Urinary bladder (tissue), 4 donors: ENCODE measurements around the gene RAD9A. TPM values are rescaled to one million over a fixed set of nuclear protein-coding genes. Genes with fewer than 3 reads are reported as not detected.
A peak's percentile ranks its signal among the peaks of the same experiment; 100 is the strongest.

Source experiments
- DNase-seq: peaks from one replicate; pipeline ENCODE4 v3.0.0-alpha.2; 2015; ENCODE audit errors: extremely low spot score
- H3K27ac ChIP-seq: one replicate; pipeline ENCODE4 v1.5.1; 2013; ENCODE audit warnings: low read depth, mild to moderate bottlenecking, moderate library complexity
- H3K36me3 ChIP-seq: one replicate; pipeline ENCODE4 v1.6.1; 2013; ENCODE audit warnings: mild to moderate bottlenecking, moderate library complexity; ENCODE audit not compliant: insufficient read depth
- H3K4me1 ChIP-seq: one replicate; pipeline ENCODE4 v1.6.1; 2013; ENCODE audit warnings: mild to moderate bottlenecking, moderate library complexity; ENCODE audit not compliant: insufficient read depth
- H3K4me3 ChIP-seq: one replicate; pipeline ENCODE4 v1.5.1; 2013; ENCODE audit warnings: low read depth, low read length
- WGBS: extraction: QIAGEN DNeasy Blood & Tissue Kit; methylation state at CpG from one replicate; pipeline ENCODE4 v1.1.7; 2013; 5-methylcytosine and 5-hydroxymethylcytosine counted together
- polyA plus RNA-seq: library from polyadenylated mRNA; stranded (reverse); fragments of 200-250 nt; gene quantifications from one replicate; pipeline ENCODE4 v1.2.3, GENCODE V29; 2013
- total RNA-seq: library from RNA; depleted of rRNA; stranded (reverse); fragments of >200 nt; gene quantifications from one replicate; pipeline ENCODE4 v1.2.3, GENCODE V29; 2014
- donor health status: healthy with polysubstance abuse.
- donor health status: healthy.

The RAD9A gene
- total RNA-seq: 7.5 TPM
- 16.9 TPM for polyA plus RNA-seq

DNA sequence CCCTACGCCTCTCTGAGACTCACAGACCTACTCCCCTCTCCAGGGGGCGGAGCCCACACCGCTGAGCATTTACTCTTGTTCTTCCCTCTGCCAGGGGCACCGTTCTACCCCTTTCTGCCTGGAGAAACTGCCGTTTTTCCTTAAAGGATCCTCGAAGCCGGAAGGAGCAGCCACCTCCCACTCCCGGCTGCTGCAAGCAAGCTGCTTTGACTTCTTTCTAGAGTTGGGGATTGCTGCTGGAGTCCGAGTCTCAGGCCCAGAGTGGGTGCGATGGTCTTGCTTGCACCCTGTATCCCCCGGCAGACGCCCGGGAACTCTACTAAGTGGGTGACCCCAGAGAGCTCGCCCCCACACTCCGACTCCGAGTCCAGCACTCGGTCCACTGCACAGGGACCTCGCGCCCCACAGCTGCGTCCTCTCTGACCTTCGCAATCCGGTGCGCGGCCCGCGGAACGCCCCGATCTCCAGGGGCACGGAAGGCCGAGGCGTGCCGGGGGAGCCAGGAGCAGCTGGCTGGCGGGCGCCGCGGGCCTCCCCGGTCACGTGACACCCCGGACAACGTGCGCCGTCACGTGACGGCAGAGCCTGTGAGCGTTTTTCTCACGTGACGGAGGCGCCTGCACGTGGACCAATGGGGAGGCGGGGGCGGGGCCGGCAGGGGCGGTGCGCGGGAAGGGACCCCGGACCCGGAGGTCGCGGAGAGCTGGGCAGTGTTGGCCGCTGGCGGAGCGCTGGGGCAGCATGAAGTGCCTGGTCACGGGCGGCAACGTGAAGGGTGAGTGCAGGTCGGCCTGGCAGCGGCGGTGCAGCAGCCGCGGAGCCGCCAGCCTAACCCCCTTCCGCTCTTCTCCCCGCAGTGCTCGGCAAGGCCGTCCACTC is at the start of gene RAD9A:
RAD9A (plus strand) TSS at position 683 of the 879 bp plus-strand sequence; CDS start at position 742, 59 bp downstream.
- Histone ChIP-seq H3K27ac (peak within 1 kb of the TSS; percentile 66), H3K4me3 (peak within 1 kb of the TSS; percentile 68), H3K36me3 (no peaks in the 10 kb centered on the region), H3K4me1 (peaks cover 2% of the 10 kb centered on the region)
- peak; percentile 78 for DNase-seq
- under 1% methylated on average over 75 of the region's 75 CpGs for WGBS

DNA sequence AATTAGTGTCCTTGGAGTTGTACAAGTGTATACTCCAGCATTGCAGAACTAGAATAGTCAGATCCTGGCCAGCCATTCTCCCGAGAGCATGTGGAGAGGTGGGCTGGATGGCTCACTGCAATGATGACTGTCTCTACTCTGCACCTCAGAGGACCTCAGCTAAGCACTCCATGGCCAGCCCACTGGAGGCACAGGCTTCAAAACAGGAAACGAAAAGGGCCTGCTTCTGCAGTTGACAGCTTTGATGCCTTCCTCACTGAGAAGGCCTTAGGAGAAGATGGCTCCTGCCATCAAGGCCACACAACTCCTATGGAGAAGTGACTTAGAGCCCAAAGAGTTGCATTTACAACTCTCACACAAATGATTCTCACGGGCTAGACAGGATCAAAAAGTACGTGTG is 47.5 kb upstream of the RAD9A start:
- no peak for DNase-seq
- H3K4me1 ChIP-seq: no peaks in the 10 kb centered on the region
- 85% methylated on average over 4 of the region's 4 CpGs for WGBS
- no peak overlapping the region for H3K4me3 ChIP-seq
- no peak overlapping the region for H3K27ac ChIP-seq
- H3K36me3 ChIP-seq: no peaks in the 10 kb centered on the region

DNA sequence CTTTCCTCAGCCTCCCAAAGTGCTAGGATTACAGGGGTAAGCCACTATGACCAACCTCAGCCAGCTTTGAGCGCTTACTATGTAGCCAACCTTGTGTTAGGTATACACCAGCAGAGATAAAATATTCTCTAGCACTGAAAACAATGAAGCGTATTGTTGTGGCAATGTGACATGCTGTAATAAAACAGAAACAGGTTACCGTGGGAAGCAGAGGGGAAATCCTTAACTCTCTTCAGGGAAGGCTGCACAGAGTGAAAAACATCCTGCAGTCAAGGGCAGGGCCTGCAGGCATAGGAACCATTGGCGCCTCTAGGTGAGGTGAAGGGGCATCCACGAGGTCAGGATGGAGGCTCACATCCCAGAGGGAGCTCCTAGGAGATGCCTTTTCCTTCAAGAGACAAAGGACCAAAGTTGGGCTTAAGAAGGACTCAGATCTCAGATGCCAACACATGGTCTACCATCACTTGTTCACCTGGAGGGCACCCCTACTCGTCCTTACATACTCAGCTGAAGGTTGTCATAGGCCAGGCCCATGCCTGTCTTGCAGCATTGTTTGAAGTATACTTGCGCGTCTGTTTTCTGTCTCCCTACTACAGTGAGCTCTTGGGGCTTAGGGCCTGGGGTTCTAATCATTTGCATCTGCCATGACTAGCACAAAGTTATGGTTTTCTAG is 46.4 kb upstream of the RAD9A start:
- no peak overlapping the region for H3K4me3 ChIP-seq
- no peak overlapping the region for H3K27ac ChIP-seq
- no peak for DNase-seq
- no peaks in the 10 kb centered on the region for H3K4me1 ChIP-seq
- no peaks in the 10 kb centered on the region for H3K36me3 ChIP-seq
- 80% methylated on average over 8 of the region's 8 CpGs for WGBS

DNA sequence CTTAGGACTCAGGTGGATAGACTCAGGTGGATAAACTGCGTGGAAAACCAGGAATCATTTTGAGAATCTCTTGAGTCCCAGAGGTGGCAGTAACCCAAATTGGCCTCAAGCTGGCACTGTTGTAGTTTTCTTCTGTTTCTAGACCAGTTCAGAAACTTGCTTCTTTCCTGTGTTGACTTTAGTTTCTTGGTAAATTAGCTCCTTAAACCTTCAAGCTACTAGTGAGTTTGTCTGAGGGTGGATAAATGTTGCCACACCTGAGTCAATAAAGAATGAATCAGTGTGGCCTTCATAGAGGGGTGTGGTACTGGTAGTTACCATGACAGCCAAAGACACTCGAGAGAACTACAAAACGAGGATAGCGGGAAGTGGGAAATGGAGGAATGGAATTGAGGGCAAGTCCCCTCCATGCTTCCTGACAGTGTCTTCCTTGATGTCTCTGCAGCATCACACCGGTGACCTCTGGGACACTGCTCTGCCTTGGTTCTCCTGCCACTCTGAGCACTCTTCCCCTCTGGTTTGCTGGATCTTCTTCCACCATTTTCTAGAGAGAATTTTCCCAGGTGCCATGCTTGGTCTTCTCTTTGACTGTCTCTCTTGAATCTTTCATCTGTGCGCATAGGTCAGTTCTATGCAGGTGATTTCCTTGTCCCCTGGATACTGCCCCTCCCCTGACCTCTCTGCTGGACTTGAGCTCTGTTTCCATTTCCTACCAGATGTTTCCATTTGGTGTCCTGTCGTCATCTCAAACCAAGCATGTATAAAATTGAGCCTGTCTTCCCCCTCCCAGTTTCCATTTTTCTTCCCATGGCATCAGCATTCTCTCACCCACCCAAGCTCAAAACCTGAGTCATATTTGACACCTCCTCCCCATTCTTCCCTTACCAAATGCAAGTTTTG is 45.6 kb upstream of the RAD9A start:
- DNase-seq: no peak
- Histone ChIP-seq H3K27ac (peak overlapping the region; percentile 39), H3K36me3 (no peaks in the 10 kb centered on the region), H3K4me1 (no peaks in the 10 kb centered on the region), H3K4me3 (no peak overlapping the region)
- WGBS: 70% methylated on average over 7 of the region's 7 CpGs

DNA sequence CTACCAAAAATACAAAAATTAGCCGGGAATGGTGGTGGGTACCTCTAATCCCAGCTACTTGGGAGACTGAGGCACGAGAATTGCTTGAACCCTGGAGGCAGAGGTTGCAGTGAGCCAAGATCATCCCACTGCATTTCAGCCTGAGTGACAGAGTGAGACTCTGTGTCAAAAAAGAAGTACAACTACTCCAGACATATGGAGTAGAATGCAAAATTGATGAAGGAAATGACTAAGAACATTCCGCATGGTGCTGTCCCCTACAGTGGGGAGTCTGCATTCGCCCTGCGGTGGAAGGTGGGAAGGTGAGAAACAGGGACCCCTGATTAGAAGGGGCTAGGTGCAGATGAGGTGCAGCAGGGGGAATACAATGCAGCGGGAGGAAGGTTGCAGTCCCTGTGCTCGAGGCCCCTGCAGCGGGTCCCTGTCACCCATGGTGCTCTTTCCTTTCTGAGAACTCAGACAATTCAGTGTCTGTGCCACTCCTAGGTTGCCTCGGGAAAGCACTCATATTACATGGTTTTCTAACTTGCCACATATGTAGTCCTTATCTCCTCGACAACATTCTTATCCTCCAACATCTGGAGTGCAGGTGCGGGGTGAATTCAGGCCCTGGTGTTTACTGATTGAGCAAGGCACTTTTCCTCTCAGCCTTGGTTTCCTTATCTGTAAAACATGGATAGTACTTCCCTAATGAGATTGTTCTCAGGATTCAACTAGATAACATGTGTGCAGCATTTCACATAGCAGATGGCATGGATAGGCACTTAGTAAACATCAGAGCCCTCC is 43.6 kb upstream of the RAD9A start:
- WGBS: 72% methylated on average over 11 of the region's 11 CpGs
- no peaks in the 10 kb centered on the region for H3K36me3 ChIP-seq
- no peaks in the 10 kb centered on the region for H3K4me1 ChIP-seq
- DNase-seq: no peak
- H3K27ac ChIP-seq: no peak overlapping the region
- no peak overlapping the region for H3K4me3 ChIP-seq

DNA sequence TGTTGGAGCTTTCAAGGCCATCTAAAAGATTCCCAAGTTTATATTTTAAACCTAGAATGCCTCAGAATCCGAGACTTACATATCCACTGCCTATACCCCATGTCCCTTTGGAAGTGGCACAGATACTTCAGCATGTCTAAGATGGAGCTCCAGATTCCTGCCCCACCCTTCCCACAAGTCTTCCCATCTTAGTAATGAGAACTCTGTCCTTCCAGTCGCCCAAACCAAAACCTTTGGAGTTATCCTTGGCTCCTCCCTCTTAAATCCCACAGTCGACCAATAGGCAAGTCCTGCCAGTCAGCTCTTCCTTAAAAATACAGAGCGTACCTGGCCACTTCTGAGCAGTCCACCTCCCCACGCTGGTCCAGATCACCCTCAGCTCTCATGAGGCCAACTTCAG is 42.8 kb upstream of the RAD9A start:
- no peak for DNase-seq
- Histone ChIP-seq H3K4me3 (no peak overlapping the region), H3K36me3 (no peaks in the 10 kb centered on the region), H3K4me1 (no peaks in the 10 kb centered on the region), H3K27ac (no peak overlapping the region)
- 70% methylated on average over 5 of the region's 5 CpGs for WGBS

DNA sequence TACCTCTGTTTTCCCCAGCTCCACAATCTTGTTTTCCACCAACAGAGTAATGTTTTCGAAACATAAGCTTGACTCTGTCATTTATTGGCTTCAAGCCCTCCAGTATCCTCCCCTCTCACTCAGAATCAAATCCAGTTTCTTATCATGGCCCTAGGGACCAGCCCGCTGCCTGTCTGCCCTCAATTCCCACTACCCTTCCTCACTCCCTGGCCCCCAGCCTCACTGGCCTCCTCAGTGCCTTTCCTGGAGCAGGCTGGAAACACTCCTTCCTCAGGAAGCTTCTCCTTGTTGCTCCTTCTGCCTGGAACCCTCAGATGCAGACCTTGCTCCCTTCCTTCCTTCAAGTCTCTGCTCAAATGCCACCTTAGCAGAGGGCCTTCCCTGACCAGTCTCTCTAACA is 42.3 kb upstream of the RAD9A start:
- WGBS: 72% methylated on average over 2 of the region's 2 CpGs
- Histone ChIP-seq H3K4me1 (no peaks in the 10 kb centered on the region), H3K4me3 (no peak overlapping the region), H3K36me3 (no peaks in the 10 kb centered on the region), H3K27ac (no peak overlapping the region)
- no peak for DNase-seq

DNA sequence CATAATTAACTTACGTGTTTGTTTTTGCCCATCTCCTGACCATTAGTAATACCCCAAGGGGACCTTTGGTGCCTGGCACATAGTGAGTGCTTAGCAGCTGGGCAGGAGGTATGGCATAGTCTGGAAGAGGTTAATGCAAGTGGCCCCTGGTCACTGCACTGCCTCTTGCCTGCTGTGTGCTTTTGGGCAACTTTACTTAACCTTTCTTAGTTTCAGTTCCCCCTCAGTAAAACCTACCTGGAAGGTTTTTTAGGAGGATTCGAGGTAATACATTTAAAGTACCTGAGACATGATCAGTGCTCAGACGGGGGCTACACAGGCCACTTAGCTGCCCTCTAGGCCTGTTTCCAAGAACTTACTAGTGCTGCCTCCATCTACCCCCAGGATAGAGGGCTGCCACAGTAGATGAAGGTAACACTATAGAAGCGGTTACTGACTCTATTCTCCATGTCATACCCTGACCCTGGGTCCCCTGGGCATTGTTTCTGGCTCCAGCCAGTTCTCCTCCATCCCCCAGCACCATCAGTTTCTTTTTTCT is 41.8 kb upstream of the RAD9A start:
- peaks cover under 1% of the 10 kb centered on the region for H3K4me1 ChIP-seq
- DNase-seq: no peak
- no peak overlapping the region for H3K4me3 ChIP-seq
- H3K36me3 ChIP-seq: no peaks in the 10 kb centered on the region
- WGBS: 87% methylated on average over 4 of the region's 4 CpGs
- H3K27ac ChIP-seq: no peak overlapping the region

DNA sequence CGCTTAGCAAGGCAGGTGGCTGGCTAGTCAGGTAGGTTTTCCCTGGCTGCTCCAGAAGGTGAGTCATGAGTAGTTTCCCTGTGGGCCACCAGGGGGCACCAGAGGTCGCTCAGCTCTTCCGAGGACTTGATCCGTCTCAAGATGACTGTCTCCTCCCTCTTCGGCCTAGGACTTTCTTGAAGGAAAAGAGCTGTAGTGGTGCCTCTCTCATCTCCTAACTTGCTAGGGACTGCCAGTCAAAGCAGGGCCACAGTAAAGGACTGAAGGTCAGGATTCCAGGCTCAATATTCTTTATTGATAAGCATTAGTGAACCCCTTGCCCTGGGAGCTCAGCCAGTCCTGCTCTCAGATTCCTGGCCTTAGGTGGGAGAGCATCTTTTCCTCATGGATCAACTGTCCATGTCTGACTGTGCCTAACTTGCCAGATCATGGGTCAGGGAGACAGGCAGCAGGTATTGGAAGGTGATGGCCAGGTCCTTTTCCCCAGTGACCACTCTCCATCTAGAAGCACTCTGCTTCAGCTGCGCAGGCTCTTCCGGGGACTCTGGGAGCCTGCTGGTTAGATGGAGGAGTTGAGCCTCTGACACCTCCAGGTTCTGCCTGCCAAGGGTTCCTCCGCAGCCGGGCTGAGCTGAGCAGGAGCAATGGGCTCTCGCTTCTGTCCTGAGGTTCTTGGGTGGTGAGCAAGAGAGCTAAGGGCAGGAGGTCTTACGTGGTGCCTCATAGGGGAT is 40.3 kb upstream of the RAD9A start:
- Histone ChIP-seq H3K27ac (no peak overlapping the region), H3K4me1 (peaks cover 2% of the 10 kb centered on the region), H3K36me3 (no peaks in the 10 kb centered on the region), H3K4me3 (no peak overlapping the region)
- DNase-seq: no peak
- 54% methylated on average over 11 of the region's 11 CpGs for WGBS

DNA sequence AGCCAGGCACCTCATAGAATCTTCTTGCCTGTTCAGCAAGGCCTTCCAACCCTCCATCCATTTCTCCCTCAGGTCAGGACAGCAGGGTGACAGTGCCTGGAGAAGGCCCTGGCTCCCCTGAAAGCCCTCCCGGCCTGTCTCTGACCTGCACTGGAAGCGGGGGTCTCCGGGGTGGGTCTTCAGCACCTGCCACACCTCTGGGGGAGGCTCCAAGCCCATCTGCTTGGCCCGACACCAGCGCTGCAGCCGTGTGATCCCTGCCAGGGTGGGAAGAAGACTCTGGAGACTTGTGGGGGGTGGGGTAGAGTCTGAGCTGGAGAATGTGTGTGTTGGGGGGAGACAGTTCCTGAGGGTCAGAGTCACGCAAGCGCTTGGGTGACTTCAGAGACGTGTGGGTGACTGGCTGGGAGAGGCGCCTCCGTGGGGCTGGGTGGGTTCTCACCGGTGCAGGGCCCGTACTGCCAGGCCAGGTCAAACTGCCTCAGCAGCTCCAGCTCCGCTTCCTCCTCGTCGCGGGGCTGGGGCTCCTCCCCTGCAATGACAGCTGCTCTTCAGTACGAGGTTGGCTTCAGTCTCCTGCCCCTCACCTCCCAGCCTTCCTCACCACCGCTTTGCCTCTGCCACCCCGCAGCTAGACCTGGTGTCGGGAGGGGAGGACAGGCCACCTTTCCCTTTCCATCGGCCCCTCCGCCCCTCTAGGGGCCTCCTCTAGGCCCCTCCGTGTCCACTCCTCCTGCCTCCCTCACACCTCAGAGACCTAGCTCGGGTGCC is 39.1 kb upstream of the RAD9A start:
- 11% methylated on average over 25 of the region's 25 CpGs for WGBS
- Histone ChIP-seq H3K27ac (peak overlapping the region; percentile 96), H3K36me3 (no peaks in the 10 kb centered on the region), H3K4me3 (peak overlapping the region; percentile 63), H3K4me1 (peaks cover 2% of the 10 kb centered on the region)
- DNase-seq: no peak

DNA sequence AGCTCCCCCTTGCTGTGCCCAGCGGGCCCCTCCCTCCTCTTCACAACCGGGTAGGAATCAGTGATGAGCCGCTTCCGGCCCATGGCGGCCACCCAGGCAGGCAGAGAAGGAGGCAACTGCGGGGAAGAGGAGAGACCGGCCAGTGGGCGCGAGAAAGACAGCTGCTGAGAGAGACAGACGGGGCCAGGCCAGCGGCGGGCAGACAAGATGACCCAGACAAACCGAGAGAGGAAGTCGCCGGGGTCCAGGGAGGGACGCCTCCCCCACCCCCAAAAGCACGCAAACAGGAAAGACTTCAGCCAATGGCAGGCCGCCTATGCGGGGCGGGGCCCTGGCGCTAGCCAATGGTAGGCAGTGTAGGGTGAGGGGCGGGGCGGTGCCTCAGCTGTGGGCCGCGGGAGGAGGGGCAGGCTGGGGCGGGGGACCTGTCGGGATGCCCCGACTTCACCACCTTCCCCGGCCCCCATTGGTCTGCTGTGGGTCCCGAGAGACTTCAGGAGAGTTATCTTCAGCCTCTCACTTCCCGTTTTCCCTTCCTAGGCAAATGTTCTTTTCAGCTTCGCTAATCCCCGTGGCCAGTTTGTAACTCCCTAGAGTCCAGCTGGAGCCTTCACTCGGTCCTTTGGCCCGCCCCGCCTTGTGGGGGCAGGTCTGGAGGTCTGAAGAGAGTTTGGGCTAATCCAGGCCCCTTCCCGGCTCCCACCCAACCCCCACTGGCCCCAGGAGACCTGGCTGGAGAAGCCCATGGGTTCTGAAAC is 38.3 kb upstream of the RAD9A start, which contains the start of gene POLD4:
POLD4 (minus strand) TSS at position 230 of the 758 bp plus-strand sequence; CDS start at position 83, 147 bp downstream.
- Histone ChIP-seq H3K4me1 (peaks cover 2% of the 10 kb centered on the region), H3K27ac (peak within 1 kb of the TSS; percentile 96), H3K4me3 (peak within 1 kb of the TSS; percentile 63), H3K36me3 (no peaks in the 10 kb centered on the region)
- DNase-seq: peak; percentile 88
- WGBS: under 1% methylated on average over 37 of the region's 37 CpGs
